GM12864 (cell line): ENCODE measurements around the gene TADA2A.

ENCODE experiments used
- DNase-seq: peaks from one replicate; pipeline ENCODE4 v3.0.0-alpha.2; 2011; ENCODE audit warnings: low read depth
- H3K4me3 ChIP-seq: 2 replicates; pipeline ENCODE4 v1.5.1; 2011; ENCODE audit warnings: mild to moderate bottlenecking, low read depth, low read length, control low read depth
- TF ChIP-seq, protein P1 (sequence below): IDR thresholded peaks from 2 replicates; pipeline ENCODE4 v1.5.1; 2011; ENCODE audit warnings: low read depth, mild to moderate bottlenecking, moderate library complexity, low read length, control low read depth, inconsistent platforms; ENCODE audit errors: missing control alignments

The TADA2A gene

GRCh38 chr17:37361543-37361942 is 45.1 kb upstream of the TADA2A start:
- TF ChIP-seq, protein P1, sequence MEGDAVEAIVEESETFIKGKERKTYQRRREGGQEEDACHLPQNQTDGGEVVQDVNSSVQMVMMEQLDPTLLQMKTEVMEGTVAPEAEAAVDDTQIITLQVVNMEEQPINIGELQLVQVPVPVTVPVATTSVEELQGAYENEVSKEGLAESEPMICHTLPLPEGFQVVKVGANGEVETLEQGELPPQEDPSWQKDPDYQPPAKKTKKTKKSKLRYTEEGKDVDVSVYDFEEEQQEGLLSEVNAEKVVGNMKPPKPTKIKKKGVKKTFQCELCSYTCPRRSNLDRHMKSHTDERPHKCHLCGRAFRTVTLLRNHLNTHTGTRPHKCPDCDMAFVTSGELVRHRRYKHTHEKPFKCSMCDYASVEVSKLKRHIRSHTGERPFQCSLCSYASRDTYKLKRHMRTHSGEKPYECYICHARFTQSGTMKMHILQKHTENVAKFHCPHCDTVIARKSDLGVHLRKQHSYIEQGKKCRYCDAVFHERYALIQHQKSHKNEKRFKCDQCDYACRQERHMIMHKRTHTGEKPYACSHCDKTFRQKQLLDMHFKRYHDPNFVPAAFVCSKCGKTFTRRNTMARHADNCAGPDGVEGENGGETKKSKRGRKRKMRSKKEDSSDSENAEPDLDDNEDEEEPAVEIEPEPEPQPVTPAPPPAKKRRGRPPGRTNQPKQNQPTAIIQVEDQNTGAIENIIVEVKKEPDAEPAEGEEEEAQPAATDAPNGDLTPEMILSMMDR: no peak
- no peak for DNase-seq
- H3K4me3 ChIP-seq: no peak overlapping the region

DNA sequence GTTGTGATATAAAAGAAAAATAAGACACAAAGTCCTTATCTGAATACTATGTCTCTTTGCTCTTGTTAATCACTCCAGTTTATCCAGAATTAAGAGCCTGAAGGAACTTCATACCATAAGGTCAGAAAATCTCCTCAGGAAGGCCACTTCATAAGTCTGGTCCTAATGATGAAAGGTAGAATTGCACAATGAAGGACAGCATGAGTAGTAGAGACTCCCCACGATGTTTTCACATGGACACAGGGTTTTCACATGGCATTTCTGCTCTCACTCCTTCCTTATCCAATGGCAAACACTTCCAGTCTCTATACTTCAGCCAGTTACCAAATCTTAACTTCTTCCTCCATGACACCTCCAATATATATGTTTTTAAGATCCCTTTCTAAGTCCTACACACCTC is 41.1 kb upstream of the TADA2A start:
- H3K4me3 ChIP-seq: no peak overlapping the region
- DNase-seq: no peak
- TF ChIP-seq, protein P1: no peak

DNA sequence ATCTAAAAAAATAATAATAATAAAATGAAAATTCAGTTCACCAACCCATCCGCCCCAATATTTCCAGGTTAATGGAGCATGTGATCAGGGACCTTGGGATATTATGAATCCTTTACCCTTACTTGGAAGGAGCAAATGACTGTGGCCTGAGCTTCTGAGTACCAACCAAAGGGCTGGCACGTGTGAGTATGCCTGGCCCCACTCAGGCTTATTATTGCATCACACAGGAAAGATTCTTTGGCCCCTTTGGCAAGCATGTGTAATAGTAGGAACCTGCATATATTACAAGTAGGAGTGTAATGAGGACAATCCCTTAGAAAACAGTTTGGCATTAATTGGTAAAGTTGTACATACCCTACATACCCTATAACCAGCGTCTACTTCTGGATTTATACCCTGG is 38.1 kb upstream of the TADA2A start:
- H3K4me3 ChIP-seq: no peak overlapping the region
- TF ChIP-seq, protein P1: no peak
- no peak for DNase-seq

- TF ChIP-seq, protein P1: peak; percentile 99
- H3K4me3 ChIP-seq: no peak overlapping the region
- DNase-seq: peak; percentile 65
Measured at GRCh38 chr17:37373530-37374159, 33.0 kb upstream of the TADA2A start.

GRCh38 chr17:37375706-37376105 is 31.0 kb upstream of the TADA2A start, which contains the start of gene C17orf78:
Gene C17orf78 (plus strand): TSS chr17:37375985. CDS start chr17:37376093, 108 bp downstream.
- TF ChIP-seq, protein P1: no peak
- DNase-seq: no peak

GRCh38 chr17:37382056-37382455 is 24.6 kb upstream of the TADA2A start:
- TF ChIP-seq, protein P1: no peak
- DNase-seq: no peak
- no peak overlapping the region for H3K4me3 ChIP-seq

More at GRCh38 chr17:37375706-37376105, 31.0 kb upstream of the TADA2A start, which contains the start of gene C17orf78:
- no peak within 1 kb of the TSS for H3K4me3 ChIP-seq
